HFFc6 (cell line): ENCODE data around the gene LDLRAD1. TPM values are rescaled to one million over a fixed set of nuclear protein-coding genes. Genes with fewer than 3 reads are reported as not detected.
"Not testable (repeated sequence)": the region's sequence is repeated elsewhere in the genome, so short reads cannot be mapped to it uniquely, and the experiment has no call there.

ENCODE experiments used
- DNase-seq: peaks from one replicate; pipeline ENCODE4 v3.0.0-alpha.2; 2018
- H3K27ac Mint-ChIP-seq: 2 replicates; pipeline ENCODE4 v1.8.0; 2020; ENCODE audit warnings: mild to moderate bottlenecking, mixed read lengths
- H3K27me3 Mint-ChIP-seq: 2 replicates; pipeline ENCODE4 v1.8.0; 2021; ENCODE audit warnings: mild to moderate bottlenecking, moderate library complexity, mixed read lengths; ENCODE audit not compliant: insufficient read depth
- H3K36me3 Mint-ChIP-seq: 2 replicates; pipeline ENCODE4 v1.8.0; 2021; ENCODE audit warnings: low read depth, mixed read lengths
- H3K4me1 Mint-ChIP-seq: 2 replicates; pipeline ENCODE4 v1.8.0; 2020; ENCODE audit warnings: low read depth, mixed read lengths
- H3K4me3 Mint-ChIP-seq: 2 replicates; pipeline ENCODE4 v1.8.0; 2020; ENCODE audit warnings: mild to moderate bottlenecking, moderate library complexity, mixed read lengths
- H3K9me3 Mint-ChIP-seq: 2 replicates; pipeline ENCODE4 v1.8.0; 2020; ENCODE audit warnings: mild to moderate bottlenecking, mixed read lengths
- total RNA-seq, 6 experiments: library from RNA; stranded (reverse); fragmentation: NEBNext Ultra II Directional; extraction: Animal tissue kit (Norgen Biotek cat#: 25700); gene quantifications; 2 replicates in 1 of 6; 3 replicates in 5 of 6; pipeline ENCODE4 v1.2.3, GENCODE V29; 2021
- TF ChIP-seq, protein P1 (sequence below): fragments of 200-600 bp; sonication (generic); IDR thresholded peaks from 2 replicates; pipeline ENCODE4 v1.5.0; 2021; ENCODE audit warnings: antibody characterized with exemption, mild to moderate bottlenecking

Gene LDLRAD1
- total RNA-seq, 6 experiments from 2014 or later = not detected

- Mint-ChIP-seq H3K4me1 (no peaks in the 10 kb centered on the region), H3K4me3 (no peak overlapping the region), H3K36me3 (no peaks in the 10 kb centered on the region), H3K9me3 (no peaks in the 10 kb centered on the region), H3K27ac (no peak overlapping the region), H3K27me3 (peaks cover 8% of the 10 kb centered on the region)
- TF ChIP-seq, protein P1, sequence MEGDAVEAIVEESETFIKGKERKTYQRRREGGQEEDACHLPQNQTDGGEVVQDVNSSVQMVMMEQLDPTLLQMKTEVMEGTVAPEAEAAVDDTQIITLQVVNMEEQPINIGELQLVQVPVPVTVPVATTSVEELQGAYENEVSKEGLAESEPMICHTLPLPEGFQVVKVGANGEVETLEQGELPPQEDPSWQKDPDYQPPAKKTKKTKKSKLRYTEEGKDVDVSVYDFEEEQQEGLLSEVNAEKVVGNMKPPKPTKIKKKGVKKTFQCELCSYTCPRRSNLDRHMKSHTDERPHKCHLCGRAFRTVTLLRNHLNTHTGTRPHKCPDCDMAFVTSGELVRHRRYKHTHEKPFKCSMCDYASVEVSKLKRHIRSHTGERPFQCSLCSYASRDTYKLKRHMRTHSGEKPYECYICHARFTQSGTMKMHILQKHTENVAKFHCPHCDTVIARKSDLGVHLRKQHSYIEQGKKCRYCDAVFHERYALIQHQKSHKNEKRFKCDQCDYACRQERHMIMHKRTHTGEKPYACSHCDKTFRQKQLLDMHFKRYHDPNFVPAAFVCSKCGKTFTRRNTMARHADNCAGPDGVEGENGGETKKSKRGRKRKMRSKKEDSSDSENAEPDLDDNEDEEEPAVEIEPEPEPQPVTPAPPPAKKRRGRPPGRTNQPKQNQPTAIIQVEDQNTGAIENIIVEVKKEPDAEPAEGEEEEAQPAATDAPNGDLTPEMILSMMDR = no peak
- DNase-seq = no peak
Observed at GRCh38 chr1:54024358-54024757, 6.4 kb upstream of the LDLRAD1 start.

GRCh38 chr1:54019562-54020176 lies 1.7 kb upstream of the LDLRAD1 start:
- H3K9me3 Mint-ChIP-seq, H3K4me3 Mint-ChIP-seq, H3K36me3 Mint-ChIP-seq, H3K27ac Mint-ChIP-seq, DNase-seq: not testable (repeated sequence)
- H3K27me3 Mint-ChIP-seq = peaks cover 21% of the 10 kb centered on the region
- peaks cover 11% of the 10 kb centered on the region; the same call in 1 of the 2 replicates for H3K4me1 Mint-ChIP-seq

- Mint-ChIP-seq H3K27ac (no peak overlapping the region), H3K4me1 (peaks cover 11% of the 10 kb centered on the region; the same call in 1 of the 2 replicates), H3K4me3 (no peak overlapping the region), H3K36me3 (no peaks in the 10 kb centered on the region), H3K9me3 (no peaks in the 10 kb centered on the region), H3K27me3 (peaks cover 23% of the 10 kb centered on the region)
- DNase-seq = no peak
- TF ChIP-seq, protein P1 = no peak
Observed at GRCh38 chr1:54018635-54019034, 649 bp upstream of the LDLRAD1 start.

- Mint-ChIP-seq H3K27ac (no peak overlapping the region), H3K4me1 (peaks cover 11% of the 10 kb centered on the region; the same call in 1 of the 2 replicates), H3K9me3 (no peaks in the 10 kb centered on the region), H3K36me3 (no peaks in the 10 kb centered on the region), H3K27me3 (peaks cover 35% of the 10 kb centered on the region), H3K4me3 (no peak overlapping the region)
- TF ChIP-seq, protein P1 = no peak
- peak; percentile 15 for DNase-seq
Observed at GRCh38 chr1:54016343-54017282, 1.4 kb downstream of the LDLRAD1 start.

- H3K27ac Mint-ChIP-seq = no peak overlapping the region
- DNase-seq = no peak
- TF ChIP-seq, protein P1 = no peak
- peaks cover 11% of the 10 kb centered on the region; the same call in 1 of the 2 replicates for H3K4me1 Mint-ChIP-seq
- no peaks in the 10 kb centered on the region for H3K9me3 Mint-ChIP-seq
- peaks cover 42% of the 10 kb centered on the region for H3K27me3 Mint-ChIP-seq
- no peak overlapping the region for H3K4me3 Mint-ChIP-seq
- H3K36me3 Mint-ChIP-seq = no peaks in the 10 kb centered on the region
Observed at GRCh38 chr1:54014009-54014629, 3.9 kb downstream of the LDLRAD1 start.
